ENCODE results near the gene TASOR. TPM values are rescaled to one million over a fixed set of nuclear protein-coding genes. Genes with fewer than 3 reads are reported as not detected.

TASOR gene
- total RNA-seq = 171 TPM

GRCh38 chr3:56683122-56683817 lies at the start of gene TASOR:
Gene TASOR, minus strand, starts transcription at chr3:56683265. Its CDS starts 259 bp downstream, at chr3:56683006.

Other genes starting within 250 kb of the TASOR start
- gene ERC2, start 214.8 kb downstream of the TASOR start, total RNA-seq = 126 TPM
- gene CCDC66, start 126.1 kb downstream of the TASOR start, total RNA-seq = 91.6 TPM
- 20.5 TPM for gene ARHGEF3, start 118.7 kb upstream of the TASOR start, total RNA-seq

Measured in diencephalon (tissue), 1 donor.